Fibroblast of villous mesenchyme (primary cell): ENCODE results near the gene ENDOG. TPM values are rescaled to one million over a fixed set of nuclear protein-coding genes. Genes with fewer than 3 reads are reported as not detected.

Experiments used
- DNase-seq: peaks from one replicate; pipeline ENCODE4 v3.0.0-alpha.2; 2010; ENCODE audit warnings: low read depth
- H3K4me3 ChIP-seq: 2 replicates; pipeline ENCODE4 v1.5.1; 2011; ENCODE audit warnings: low read depth, mild to moderate bottlenecking, low read length
- CTCF ChIP-seq: IDR thresholded peaks from 2 replicates; pipeline ENCODE4 v1.5.1; 2012; ENCODE audit warnings: low read depth, mild to moderate bottlenecking, low read length; ENCODE audit not compliant: insufficient read depth
- total RNA-seq: library from RNA; depleted of rRNA; stranded (reverse); fragments of >200 nt; gene quantifications from 2 replicates; pipeline ENCODE4 v1.2.3, GENCODE V29; 2012

Gene ENDOG
- total RNA-seq, 1 donor = 17.3 TPM

- TF ChIP-seq CTCF = no peak
- DNase-seq = peak; percentile 90
- H3K4me3 ChIP-seq = peak within 1 kb of the TSS; percentile 80
Measured at GRCh38 chr9:128829477-128830251, 11.4 kb downstream of the ENDOG start, which contains the start of gene SPOUT1. SPOUT1 (minus strand) TSS chr9:128829794; CDS start chr9:128829780, 14 bp downstream.

GRCh38 chr9:128833696-128834095, 15.4 kb downstream of the ENDOG start:
- TF ChIP-seq CTCF = no peak
- H3K4me3 ChIP-seq = no peak overlapping the region
- DNase-seq = no peak

GRCh38 chr9:128835246-128836210, 17.2 kb downstream of the ENDOG start:
- no peak overlapping the region for H3K4me3 ChIP-seq
- no peak for TF ChIP-seq CTCF
- DNase-seq = no peak

DNA sequence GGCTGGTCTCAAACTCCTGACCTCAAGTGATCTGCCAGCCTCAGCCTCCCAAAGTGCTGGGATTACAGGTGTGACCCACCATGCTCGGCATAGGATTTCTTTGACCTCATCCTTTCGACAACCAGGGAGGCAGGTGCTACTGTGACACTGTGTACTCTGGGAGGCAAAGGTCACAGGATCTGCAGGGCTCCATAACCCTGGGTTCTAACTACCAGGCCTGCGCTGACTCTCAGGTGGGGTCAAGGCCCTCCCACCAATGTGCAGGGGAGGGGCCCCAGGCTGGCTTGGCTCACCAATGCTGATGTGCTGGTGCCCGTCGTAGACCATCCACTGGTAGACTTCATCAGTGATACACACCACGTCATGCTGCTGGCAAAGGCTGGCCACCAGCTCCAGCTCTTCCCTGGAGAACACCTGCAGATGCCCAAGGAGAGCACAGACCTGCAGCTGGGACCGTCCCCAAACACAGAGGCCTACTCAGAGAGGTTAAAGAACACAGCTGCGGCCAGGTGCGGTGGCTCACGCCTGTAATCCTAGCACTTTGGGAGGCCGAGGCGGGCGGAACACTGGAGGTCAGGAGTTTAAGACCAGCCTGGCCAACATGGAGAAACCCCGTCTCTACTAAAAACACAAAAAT, 18.3 kb downstream of the ENDOG start:
- TF ChIP-seq CTCF = no peak
- H3K4me3 ChIP-seq = no peak overlapping the region
- no peak for DNase-seq

GRCh38 chr9:128838338-128838737, 20.0 kb downstream of the ENDOG start:
- DNase-seq = no peak
- H3K4me3 ChIP-seq = no peak overlapping the region
- no peak for TF ChIP-seq CTCF

DNA sequence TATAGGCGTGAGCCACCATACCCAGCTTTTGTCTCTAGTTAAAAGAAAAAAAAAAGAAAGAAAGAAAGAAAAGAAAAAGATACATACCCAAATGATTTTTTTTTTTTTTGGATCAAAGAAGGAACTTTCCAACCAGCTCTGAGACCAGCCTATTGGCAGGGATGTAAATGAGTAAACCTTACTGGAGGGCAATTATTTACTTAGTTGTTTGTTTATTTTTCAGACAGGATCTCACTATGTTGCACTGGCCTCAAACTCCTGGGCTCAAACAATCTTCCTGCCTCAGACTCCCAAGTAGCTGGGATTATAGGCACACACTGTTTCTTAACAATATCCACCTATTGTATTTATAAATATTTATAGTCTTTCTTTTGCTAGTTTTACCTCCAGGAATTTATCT, 22.2 kb downstream of the ENDOG start:
- DNase-seq = no peak
- TF ChIP-seq CTCF = no peak

More for the DNA sequence above, 22.2 kb downstream of the ENDOG start:
- H3K4me3 ChIP-seq = no peak overlapping the region
